PC-9 (cell line): Measurements from ENCODE around the gene MSH3.
"Not testable (repeated sequence)": the region's sequence is repeated elsewhere in the genome, so short reads cannot be mapped to it uniquely, and the experiment has no call there.

Experiments used
- CTCF ChIP-seq: fragments of 200-600 bp; sonication (generic); conservative IDR thresholded peaks from 2 replicates; pipeline ENCODE4 v1.6.1; 2017; ENCODE audit warnings: mixed run types, antibody characterized with exemption, mild to moderate bottlenecking, moderate library complexity
- EZH2 ChIP-seq: fragments of 200-600 bp; sonication (generic); IDR thresholded peaks from 2 replicates; pipeline ENCODE4 v1.8.0; 2017; ENCODE audit warnings: antibody characterized with exemption, low read depth

- TF ChIP-seq CTCF, EZH2: not testable (repeated sequence)
Observed at GRCh38 chr5:80846422-80846821, 192.0 kb downstream of the MSH3 start.
